Upper lobe of left lung (tissue), 4 donors: Measurements from ENCODE around the gene MELTF.

ENCODE experiments used
- POLR2A ChIP-seq, 4 donors: fragments of 450-650 bp; IDR thresholded peaks; one replicate each; pipeline ENCODE4 v1.5.1; 2016 to 2017; ENCODE audit warnings: antibody characterized with exemption in 4 of 4, mild to moderate bottlenecking in 2 of 4
- POLR2AphosphoS5 ChIP-seq, 2 donors: sonication (generic); formaldehyde crosslinking; IDR thresholded peaks; one replicate each; pipeline ENCODE4 v1.5.1; 2017; ENCODE audit warnings: antibody characterized with exemption in 2 of 2
- TF ChIP-seq, protein P1 (sequence below), 6 experiments: fragments of 450-650 bp in 4 of 6; fragments of 200-600 bp in 2 of 6; sonication (generic) in 2 of 6; IDR thresholded peaks; one replicate each; pipeline ENCODE4 v1.5.1; 2016 to 2019; ENCODE audit warnings: antibody characterized with exemption in 6 of 6

- TF ChIP-seq POLR2A (IDR thresholded peaks at IDR 0.05) (no peak), POLR2AphosphoS5 (IDR thresholded peaks at IDR 0.05) (no peak)
- TF ChIP-seq, protein P1, sequence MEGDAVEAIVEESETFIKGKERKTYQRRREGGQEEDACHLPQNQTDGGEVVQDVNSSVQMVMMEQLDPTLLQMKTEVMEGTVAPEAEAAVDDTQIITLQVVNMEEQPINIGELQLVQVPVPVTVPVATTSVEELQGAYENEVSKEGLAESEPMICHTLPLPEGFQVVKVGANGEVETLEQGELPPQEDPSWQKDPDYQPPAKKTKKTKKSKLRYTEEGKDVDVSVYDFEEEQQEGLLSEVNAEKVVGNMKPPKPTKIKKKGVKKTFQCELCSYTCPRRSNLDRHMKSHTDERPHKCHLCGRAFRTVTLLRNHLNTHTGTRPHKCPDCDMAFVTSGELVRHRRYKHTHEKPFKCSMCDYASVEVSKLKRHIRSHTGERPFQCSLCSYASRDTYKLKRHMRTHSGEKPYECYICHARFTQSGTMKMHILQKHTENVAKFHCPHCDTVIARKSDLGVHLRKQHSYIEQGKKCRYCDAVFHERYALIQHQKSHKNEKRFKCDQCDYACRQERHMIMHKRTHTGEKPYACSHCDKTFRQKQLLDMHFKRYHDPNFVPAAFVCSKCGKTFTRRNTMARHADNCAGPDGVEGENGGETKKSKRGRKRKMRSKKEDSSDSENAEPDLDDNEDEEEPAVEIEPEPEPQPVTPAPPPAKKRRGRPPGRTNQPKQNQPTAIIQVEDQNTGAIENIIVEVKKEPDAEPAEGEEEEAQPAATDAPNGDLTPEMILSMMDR (IDR thresholded peaks at IDR 0.05): no peak
Observed at GRCh38 chr3:197017003-197017402, 12.6 kb downstream of the MELTF start.
